ENCODE results near the gene PHLDB3.

DNA sequence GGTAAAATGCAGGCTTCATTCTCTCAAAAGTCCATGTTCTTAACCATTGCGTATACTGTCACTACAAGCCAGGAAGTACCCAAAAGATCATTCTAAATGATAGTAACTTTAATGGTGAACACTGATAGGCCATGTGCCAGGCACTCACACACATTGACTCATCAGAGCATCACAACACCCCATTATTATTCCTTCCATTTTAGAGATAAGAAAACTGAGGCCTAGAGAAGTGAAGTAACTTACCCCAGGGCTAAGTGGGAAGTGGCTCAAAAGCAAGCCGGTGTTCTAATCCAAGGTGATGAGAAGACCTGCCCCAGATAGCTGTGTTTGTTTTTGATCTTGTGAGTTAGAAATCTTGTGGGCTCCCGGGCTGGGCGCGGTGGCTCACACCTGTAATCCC lies 1.4 kb upstream of the PHLDB3 start:
- TF ChIP-seq POLR2AphosphoS5 (IDR thresholded peaks at IDR 0.05) (no peak), POLR2A (IDR thresholded peaks at IDR 0.05) (no peak)
- TF ChIP-seq, protein P1, sequence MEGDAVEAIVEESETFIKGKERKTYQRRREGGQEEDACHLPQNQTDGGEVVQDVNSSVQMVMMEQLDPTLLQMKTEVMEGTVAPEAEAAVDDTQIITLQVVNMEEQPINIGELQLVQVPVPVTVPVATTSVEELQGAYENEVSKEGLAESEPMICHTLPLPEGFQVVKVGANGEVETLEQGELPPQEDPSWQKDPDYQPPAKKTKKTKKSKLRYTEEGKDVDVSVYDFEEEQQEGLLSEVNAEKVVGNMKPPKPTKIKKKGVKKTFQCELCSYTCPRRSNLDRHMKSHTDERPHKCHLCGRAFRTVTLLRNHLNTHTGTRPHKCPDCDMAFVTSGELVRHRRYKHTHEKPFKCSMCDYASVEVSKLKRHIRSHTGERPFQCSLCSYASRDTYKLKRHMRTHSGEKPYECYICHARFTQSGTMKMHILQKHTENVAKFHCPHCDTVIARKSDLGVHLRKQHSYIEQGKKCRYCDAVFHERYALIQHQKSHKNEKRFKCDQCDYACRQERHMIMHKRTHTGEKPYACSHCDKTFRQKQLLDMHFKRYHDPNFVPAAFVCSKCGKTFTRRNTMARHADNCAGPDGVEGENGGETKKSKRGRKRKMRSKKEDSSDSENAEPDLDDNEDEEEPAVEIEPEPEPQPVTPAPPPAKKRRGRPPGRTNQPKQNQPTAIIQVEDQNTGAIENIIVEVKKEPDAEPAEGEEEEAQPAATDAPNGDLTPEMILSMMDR (IDR thresholded peaks at IDR 0.05), result no peak
